UCSD-AML1 (cell line): ENCODE measurements around the gene TLL1.

ENCODE experiments used
- DNase-seq: peaks from one replicate; lab custom pipeline; 2025; ENCODE audit not compliant: unreplicated experiment; lab: John Stamatoyannopoulos, UW

Gene TLL1

GRCh38 chr4:165872461-165873297, at the start of gene TLL1:
Gene TLL1 (plus strand): TSS chr4:165873237. CDS start chr4:165873905, 668 bp downstream.
- DNase-seq = no peak

DNA sequence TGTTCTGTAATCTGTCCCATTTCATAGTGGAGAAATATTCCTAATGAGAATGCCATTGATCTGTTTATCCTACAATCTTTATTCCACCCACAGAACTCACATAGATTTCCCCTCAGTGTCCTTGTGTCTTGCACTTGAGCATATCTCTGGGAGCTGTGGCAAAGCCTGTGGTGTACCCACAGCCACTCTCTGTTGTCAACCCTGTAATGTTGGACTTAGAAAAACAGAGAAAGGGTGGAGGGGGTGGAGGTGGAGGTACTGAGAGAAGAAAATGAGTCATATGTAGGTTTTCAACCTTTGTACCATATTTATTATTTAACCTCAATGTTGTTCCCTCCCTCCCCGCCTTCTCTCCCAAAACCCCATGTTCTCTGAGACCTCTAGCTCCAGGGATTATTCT, 46.9 kb upstream of the TLL1 start:
- no peak for DNase-seq

GRCh38 chr4:165827018-165827417, 46.0 kb upstream of the TLL1 start:
- no peak for DNase-seq

- no peak for DNase-seq
These were observed 44.1 kb upstream of the TLL1 start for GRCh38 chr4:165828928-165829327.

GRCh38 chr4:165834116-165834515, 38.9 kb upstream of the TLL1 start:
- no peak for DNase-seq

DNA sequence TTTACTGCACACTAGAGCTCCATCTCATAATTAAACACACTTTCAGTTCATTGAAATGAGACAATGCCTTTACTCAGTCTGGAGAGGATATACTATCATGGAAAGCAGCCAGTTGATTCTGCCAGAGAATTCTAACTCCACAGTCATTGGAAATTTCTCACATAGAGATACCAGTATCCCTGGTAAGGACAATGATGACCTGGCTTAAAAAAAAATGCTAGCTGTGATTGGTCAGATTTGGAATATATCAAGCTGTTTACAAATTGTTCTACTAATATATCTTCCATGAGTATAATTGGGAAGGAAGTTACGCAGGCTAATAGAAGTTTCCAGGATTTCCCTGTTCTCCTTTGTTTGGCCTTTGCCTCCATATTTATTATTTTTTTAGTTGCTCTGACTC, 34.5 kb upstream of the TLL1 start:
- no peak for DNase-seq

DNA sequence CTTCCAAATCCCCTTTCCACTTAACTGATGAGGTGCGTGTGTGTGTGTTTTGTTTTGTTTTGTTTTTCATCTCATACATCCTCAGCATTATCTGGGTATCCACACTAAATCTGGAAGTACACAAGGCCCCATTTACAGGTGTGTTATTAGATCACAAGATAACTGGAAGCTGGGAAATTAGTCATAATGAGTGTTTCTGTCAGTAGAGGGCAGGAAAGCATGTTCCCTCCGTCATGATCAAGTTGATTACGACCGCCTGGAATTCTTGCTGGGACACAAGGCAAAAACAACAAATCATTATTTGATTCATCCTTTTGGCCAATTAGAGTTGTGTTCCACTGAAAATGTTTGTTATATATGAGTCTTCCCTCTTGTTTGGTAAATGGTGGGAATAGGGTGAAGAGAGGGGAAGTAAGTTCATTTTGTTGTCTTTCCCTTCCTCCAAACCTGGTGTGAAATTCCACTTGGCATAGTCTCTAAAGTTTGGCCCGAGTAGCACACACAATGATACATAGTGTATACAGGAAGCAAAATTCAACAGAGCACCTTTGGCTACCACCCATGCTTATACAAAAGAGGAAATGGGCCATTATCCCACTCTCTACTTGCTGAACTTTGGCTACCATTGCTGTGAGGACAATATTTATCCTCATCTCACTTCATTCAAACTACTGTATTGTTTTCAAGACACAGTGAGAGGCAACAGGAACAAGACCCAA, 33.3 kb upstream of the TLL1 start:
- no peak for DNase-seq

DNA sequence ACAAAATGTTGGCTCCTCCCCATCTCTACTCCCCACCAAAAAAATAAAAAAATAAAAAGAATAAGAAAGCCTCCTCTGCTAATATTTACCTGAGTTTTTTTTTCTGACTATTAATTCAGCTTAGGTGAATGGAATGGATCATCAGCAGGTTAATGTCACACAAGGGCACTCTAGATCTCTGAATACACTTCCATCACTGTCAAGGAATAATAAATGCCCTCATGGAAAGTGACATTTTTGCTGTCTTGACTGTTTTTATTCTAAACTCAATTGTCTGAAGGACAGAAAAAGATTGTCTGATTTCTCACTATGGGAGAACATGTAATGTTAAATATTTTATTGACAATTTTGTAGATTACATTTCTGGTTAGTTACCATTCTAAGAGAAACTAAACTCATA, 30.4 kb upstream of the TLL1 start:
- DNase-seq = no peak

GRCh38 chr4:165844161-165844560, 28.9 kb upstream of the TLL1 start:
- no peak for DNase-seq

DNA sequence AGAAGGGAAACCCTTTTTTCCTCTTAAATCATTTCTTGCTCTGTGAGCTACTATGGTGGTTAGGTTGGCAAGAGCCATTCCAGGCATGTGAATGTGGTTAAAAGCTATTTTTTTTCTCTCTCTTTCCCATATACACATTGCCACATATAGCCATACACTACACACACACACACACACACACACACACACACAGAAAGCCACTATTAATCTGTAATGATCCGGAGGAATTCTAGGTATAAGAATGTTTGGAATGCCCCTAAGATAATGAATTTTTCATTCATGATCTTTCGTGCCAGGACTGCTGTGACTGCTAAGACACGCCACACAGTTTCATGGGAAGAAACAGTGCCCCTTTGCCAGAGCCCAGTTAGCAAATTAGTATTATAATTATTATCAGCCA, 21.8 kb upstream of the TLL1 start:
- no peak for DNase-seq

GRCh38 chr4:165855191-165855590, 17.8 kb upstream of the TLL1 start:
- DNase-seq = no peak

DNA sequence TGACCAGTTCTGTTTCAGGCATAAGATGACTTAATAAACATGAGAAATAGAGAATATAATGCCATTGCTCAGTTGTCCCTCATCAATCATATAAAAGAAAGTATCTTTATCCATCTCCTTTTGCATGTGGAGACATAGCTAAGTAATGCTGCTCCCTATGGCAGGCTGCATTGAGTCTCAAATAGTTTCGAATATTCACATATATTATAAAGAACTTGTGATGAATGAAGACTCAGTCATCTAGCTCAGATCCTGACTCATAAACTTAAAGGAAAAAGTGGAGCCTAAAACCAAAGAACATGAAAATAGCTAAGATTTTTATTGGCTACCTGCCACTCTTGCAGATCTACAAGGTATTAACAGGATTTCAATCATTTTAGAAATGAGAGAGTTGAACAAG, 11.7 kb upstream of the TLL1 start:
- no peak for DNase-seq

GRCh38 chr4:165864271-165864670, 8.8 kb upstream of the TLL1 start:
- no peak for DNase-seq

DNA sequence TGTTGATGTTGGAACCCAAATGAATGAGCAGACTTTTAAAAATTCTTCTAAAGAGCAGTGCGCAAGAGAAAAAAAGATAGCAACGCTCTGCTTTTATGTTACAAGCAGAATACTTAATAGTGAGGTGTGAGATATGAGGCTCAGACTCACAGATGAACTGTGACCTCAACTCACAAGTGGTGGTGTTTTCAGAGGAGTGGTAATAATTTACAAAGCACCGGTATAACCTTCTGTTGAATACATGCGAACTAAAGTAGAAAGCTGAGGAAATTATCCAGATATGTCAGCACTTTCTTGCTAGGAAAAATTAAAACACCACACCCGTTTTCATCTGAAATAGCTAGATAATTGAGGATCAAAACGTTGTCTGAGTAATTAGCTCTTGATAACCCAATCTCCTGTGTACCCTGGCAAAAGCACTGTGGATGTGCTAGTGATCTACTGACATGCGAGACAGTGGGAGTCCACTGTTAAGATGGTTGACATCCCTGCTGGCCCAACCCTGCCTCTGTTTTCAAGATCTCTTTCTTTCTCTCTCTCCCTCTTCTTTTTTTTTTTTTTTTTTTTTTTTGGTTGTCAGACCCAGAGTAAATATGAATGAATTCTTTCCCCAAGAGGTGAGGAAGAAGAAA, 6.9 kb upstream of the TLL1 start:
- DNase-seq = no peak

GRCh38 chr4:165867961-165868360, 5.1 kb upstream of the TLL1 start:
- no peak for DNase-seq

DNA sequence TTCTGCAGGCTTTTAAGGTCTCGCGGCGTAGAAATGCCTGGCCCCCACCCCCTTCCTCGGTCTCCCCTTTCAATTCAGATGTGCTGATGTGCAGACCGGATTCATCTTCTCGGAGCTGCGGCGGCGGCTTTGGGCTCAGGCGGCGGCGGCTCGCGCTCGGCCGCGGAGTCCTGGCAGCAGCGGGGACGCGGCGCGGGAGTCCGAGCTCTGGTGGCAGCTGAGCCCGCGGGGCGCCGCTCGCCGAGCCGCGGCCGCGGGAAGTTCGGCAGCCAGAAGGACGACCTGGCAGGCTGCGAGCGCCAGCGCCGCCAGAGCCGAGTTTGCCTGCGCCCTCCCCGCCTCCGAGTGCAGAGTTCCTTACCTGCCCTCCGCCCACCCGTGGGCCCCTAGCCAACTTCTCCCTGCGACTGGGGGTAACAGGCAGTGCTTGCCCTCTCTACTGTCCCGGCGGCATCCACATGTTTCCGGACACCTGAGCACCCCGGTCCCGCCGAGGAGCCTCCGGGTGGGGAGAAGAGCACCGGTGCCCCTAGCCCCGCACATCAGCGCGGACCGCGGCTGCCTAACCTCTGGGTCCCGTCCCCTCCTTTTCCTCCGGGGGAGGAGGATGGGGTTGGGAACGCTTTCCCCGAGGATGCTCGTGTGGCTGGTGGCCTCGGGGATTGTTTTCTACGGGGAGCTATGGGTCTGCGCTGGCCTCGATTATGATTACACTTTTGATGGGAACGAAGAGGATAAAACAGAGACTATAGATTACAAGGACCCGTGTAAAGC, 448 bp downstream of the TLL1 start:
- DNase-seq = no peak

DNA sequence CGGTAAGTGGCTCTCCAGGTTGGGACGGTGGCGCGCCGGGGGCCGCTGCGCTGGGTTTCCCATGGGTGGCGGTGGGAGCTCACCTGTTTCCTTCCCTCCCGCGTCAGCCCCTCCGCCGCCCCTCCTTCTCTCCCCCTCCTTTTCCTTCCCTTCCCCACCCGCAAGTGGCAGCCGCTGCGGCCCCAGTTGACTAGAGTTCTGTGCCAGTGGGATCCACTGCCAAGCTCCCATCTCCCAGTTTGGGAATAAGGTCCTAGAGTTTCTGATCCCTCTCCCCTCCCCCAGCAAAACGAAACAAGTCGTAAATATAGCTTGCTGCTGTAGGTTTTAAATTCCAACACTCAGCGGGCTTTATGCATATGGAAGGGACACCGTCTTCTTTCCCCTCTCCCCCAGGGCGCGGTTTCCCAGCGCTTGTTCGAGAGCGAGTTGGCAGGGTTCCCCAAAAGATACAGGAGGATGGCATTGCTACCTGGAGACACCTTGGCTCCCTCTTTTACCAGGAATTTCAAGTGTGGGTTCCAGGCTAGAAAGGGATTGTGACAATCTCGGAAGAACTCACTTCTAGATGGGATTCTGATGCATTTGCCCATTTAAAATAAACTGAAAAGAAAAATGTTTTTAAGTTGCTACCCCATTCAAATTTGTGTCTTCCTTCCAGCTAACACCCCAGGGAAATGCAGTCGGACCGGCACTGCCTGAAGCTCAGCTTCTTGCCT, 1.2 kb downstream of the TLL1 start:
- DNase-seq = no peak

DNA sequence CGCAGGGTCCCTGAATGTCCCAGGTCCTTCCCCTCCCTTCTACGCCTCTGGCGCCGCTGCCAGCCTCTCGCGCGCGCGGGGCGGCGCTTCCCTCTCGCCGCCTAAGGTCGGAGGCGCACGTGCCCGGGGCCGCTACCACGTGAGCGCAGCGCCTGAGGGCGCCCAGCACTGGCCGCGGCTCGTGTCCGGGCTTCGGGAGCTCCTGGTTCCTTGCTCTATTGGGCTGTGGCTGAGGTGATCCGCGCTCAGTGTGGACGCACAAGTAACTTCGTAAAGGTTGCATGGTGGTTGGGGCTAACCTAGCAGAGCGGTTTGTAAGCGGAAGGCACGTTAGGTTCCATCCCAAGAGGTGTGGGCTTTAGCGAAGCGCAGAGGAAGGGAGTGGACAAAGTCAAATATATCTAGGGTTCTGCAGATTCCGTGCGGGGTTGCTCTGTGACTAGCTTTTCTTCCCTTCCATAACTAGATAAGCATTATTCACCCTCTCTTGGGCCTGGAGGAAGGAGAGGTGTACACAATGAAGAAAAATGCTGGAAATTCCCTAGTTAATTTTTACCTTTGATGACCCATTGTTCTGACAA, 1.8 kb downstream of the TLL1 start:
- no peak for DNase-seq

- no peak for DNase-seq
These were observed 2.4 kb downstream of the TLL1 start for GRCh38 chr4:165875446-165875845.

GRCh38 chr4:165877286-165877685, 4.2 kb downstream of the TLL1 start:
- DNase-seq = no peak
